ENCODE results near the gene PRAC2.

PRAC2 gene

GRCh38 chr17:48690655-48691054 lies 32.3 kb upstream of the PRAC2 start:
- H3K27me3 ChIP-seq, result peaks cover 81% of the 10 kb centered on the region
- H3K4me3 ChIP-seq (ENCODE audit: low read depth in 1 of 2, low read length in 1 of 2), result no peak overlapping the region
- no peaks in the 10 kb centered on the region for H3K9me3 ChIP-seq
- H3K27ac ChIP-seq, result no peak overlapping the region
- no peaks in the 10 kb centered on the region for H3K36me3 ChIP-seq
- TF ChIP-seq CTCF (IDR thresholded peaks at IDR 0.05), result no peak
- no peaks in the 10 kb centered on the region for H3K4me1 ChIP-seq (ENCODE audit: control insufficient read depth in 1 of 2, insufficient read depth in 1 of 2, low read depth in 1 of 2, low read length in 1 of 2)

- Histone ChIP-seq H3K4me3 (ENCODE audit: low read depth in 1 of 2, low read length in 1 of 2) (no peak overlapping the region), H3K27ac (no peak overlapping the region), H3K9me3 (no peaks in the 10 kb centered on the region), H3K4me1 (ENCODE audit: control insufficient read depth in 1 of 2, insufficient read depth in 1 of 2, low read depth in 1 of 2, low read length in 1 of 2) (no peaks in the 10 kb centered on the region), H3K27me3 (peaks cover 93% of the 10 kb centered on the region), H3K36me3 (no peaks in the 10 kb centered on the region)
- TF ChIP-seq CTCF (IDR thresholded peaks at IDR 0.05), result no peak
Measured at GRCh38 chr17:48692049-48692448, 30.9 kb upstream of the PRAC2 start.

GRCh38 chr17:48693178-48693577 lies 29.8 kb upstream of the PRAC2 start:
- no peaks in the 10 kb centered on the region for H3K4me1 ChIP-seq (ENCODE audit: control insufficient read depth in 1 of 2, insufficient read depth in 1 of 2, low read depth in 1 of 2, low read length in 1 of 2)
- peaks cover 94% of the 10 kb centered on the region for H3K27me3 ChIP-seq
- no peaks in the 10 kb centered on the region for H3K9me3 ChIP-seq
- no peak overlapping the region for H3K4me3 ChIP-seq (ENCODE audit: low read depth in 1 of 2, low read length in 1 of 2)
- no peak for TF ChIP-seq CTCF (IDR thresholded peaks at IDR 0.05)
- H3K36me3 ChIP-seq, result no peaks in the 10 kb centered on the region
- H3K27ac ChIP-seq, result no peak overlapping the region

- no peaks in the 10 kb centered on the region for H3K36me3 ChIP-seq
- H3K4me3 ChIP-seq (ENCODE audit: low read depth in 1 of 2, low read length in 1 of 2), result no peak overlapping the region
- H3K27me3 ChIP-seq, result peaks cover 97% of the 10 kb centered on the region
- TF ChIP-seq CTCF (IDR thresholded peaks at IDR 0.05), result no peak
- H3K9me3 ChIP-seq, result no peaks in the 10 kb centered on the region
- H3K27ac ChIP-seq, result no peak overlapping the region
- no peaks in the 10 kb centered on the region for H3K4me1 ChIP-seq (ENCODE audit: control insufficient read depth in 1 of 2, insufficient read depth in 1 of 2, low read depth in 1 of 2, low read length in 1 of 2)
Measured at GRCh38 chr17:48701864-48702532, 21.0 kb upstream of the PRAC2 start.

GRCh38 chr17:48704361-48705248 lies 18.4 kb upstream of the PRAC2 start:
- no peak overlapping the region for H3K27ac ChIP-seq
- H3K4me3 ChIP-seq (ENCODE audit: low read depth in 1 of 2, low read length in 1 of 2), result no peak overlapping the region
- no peaks in the 10 kb centered on the region for H3K9me3 ChIP-seq
- H3K4me1 ChIP-seq (ENCODE audit: control insufficient read depth in 1 of 2, insufficient read depth in 1 of 2, low read depth in 1 of 2, low read length in 1 of 2), result no peaks in the 10 kb centered on the region
- no peaks in the 10 kb centered on the region for H3K36me3 ChIP-seq
- no peak for TF ChIP-seq CTCF (IDR thresholded peaks at IDR 0.05)
- H3K27me3 ChIP-seq, result peaks cover 99% of the 10 kb centered on the region
